Uterus (tissue), 2 donors: ENCODE results near the gene GLP2R.

Experiments
- CTCF ChIP-seq, 4 experiments: fragments of 200-600 bp in 2 of 4; fragments of 450-650 bp in 2 of 4; sonication (generic) in 2 of 4; IDR thresholded peaks; one replicate each; pipeline ENCODE4 v1.5.1; 2016 to 2019; ENCODE audit warnings: antibody characterized with exemption in 4 of 4, mild to moderate bottlenecking in 2 of 4, moderate library complexity in 1 of 4
- POLR2A ChIP-seq, 2 donors: fragments of 450-650 bp; IDR thresholded peaks; one replicate each; pipeline ENCODE4 v1.6.1; 2016; ENCODE audit warnings: antibody characterized with exemption in 2 of 2, mild to moderate bottlenecking in 1 of 2, moderate library complexity in 1 of 2

- TF ChIP-seq CTCF (IDR thresholded peaks at IDR 0.05) (no peak), POLR2A (IDR thresholded peaks at IDR 0.05) (no peak)
Observed at GRCh38 chr17:9918804-9919352, 93.2 kb downstream of the GLP2R start.
